Smooth muscle cell (in vitro differentiated cells): ENCODE data around the gene PRRT1B. TPM values are rescaled to one million over a fixed set of nuclear protein-coding genes. Genes with fewer than 3 reads are reported as not detected.
"Not testable (repeated sequence)": the region's sequence is repeated elsewhere in the genome, so short reads cannot be mapped to it uniquely, and the experiment has no call there.

Experiments
- DNase-seq: peaks from one replicate; lab custom pipeline; 2025; ENCODE audit not compliant: unreplicated experiment; lab: John Stamatoyannopoulos, UW
- H2AFZ ChIP-seq: fragments of 200-600 bp; sonication (generic); 2 replicates; pipeline ENCODE4 v1.6.0; 2016; ENCODE audit warnings: antibody characterized with exemption, low read depth, mild to moderate bottlenecking
- H3F3A ChIP-seq: fragments of 200-600 bp; sonication (generic); 2 replicates; pipeline ENCODE4 v1.6.0; 2017; ENCODE audit warnings: antibody characterized with exemption, low read depth
- H3K27ac ChIP-seq: fragments of 200-600 bp; sonication (generic); 2 replicates; pipeline ENCODE4 v1.5.1; 2016; ENCODE audit warnings: low read depth, mild to moderate bottlenecking
- H3K27me3 ChIP-seq: fragments of 200-600 bp; sonication (generic); 2 replicates; pipeline ENCODE4 v1.6.1; 2016; ENCODE audit warnings: low read depth, mild to moderate bottlenecking
- H3K36me3 ChIP-seq: fragments of 200-600 bp; sonication (generic); 2 replicates; pipeline ENCODE4 v1.5.1; 2016; ENCODE audit warnings: low read depth
- H3K4me1 ChIP-seq: fragments of 200-600 bp; sonication (generic); 2 replicates; pipeline ENCODE4 v1.5.1; 2016; ENCODE audit warnings: low read depth
- H3K4me2 ChIP-seq: fragments of 200-600 bp; sonication (generic); 2 replicates; pipeline ENCODE4 v1.6.0; 2016; ENCODE audit warnings: mild to moderate bottlenecking
- H3K4me3 ChIP-seq: fragments of 200-600 bp; sonication (generic); 2 replicates; pipeline ENCODE4 v1.5.1; 2016; ENCODE audit warnings: mild to moderate bottlenecking
- H3K79me2 ChIP-seq: fragments of 200-600 bp; sonication (generic); 2 replicates; pipeline ENCODE4 v1.6.0; 2016; ENCODE audit warnings: low read depth, mild to moderate bottlenecking
- H3K9ac ChIP-seq: fragments of 200-600 bp; sonication (generic); 2 replicates; pipeline ENCODE4 v1.6.0; 2016; ENCODE audit warnings: low read depth
- H3K9me3 ChIP-seq: fragments of 200-600 bp; sonication (generic); replicated peaks from 2 replicates; pipeline ENCODE4 v1.5.1; 2016; ENCODE audit warnings: low read depth
- H4K20me1 ChIP-seq: fragments of 200-600 bp; sonication (generic); 2 replicates; pipeline ENCODE4 v1.6.0; 2016; ENCODE audit warnings: low read depth
- CTCF ChIP-seq: fragments of 200-600 bp; sonication (generic); IDR thresholded peaks from 2 replicates; pipeline ENCODE4 v1.5.1; 2017; ENCODE audit warnings: borderline replicate concordance, mild to moderate bottlenecking, antibody characterized with exemption; ENCODE audit not compliant: insufficient read depth, poor library complexity, severe bottlenecking
- WGBS: methylation state at CpG from one replicate; pipeline ENCODE4 v1.1.7; 2016; ENCODE audit warnings: low lambda C conversion rate; 5-methylcytosine and 5-hydroxymethylcytosine counted together
- polyA plus RNA-seq: library from polyadenylated mRNA; unstranded; fragments of >200 nt; fragmentation: Nextera tagmentation; extraction: Ambion mirVana; gene quantifications from 2 replicates; pipeline ENCODE4 v1.2.1, GENCODE V29; 2016
- total RNA-seq: library from RNA; depleted of rRNA; stranded (reverse); fragments of >200 nt; gene quantifications from 2 replicates; pipeline ENCODE4 v1.2.3, GENCODE V29; 2014

PRRT1B gene
- total and polyA plus RNA-seq, 2 experiments from 2014 or later = not detected

- no peak overlapping the region for H2AFZ ChIP-seq
- no peak overlapping the region for H3K9ac ChIP-seq
- H3K4me2 ChIP-seq = no peak overlapping the region
- no peak overlapping the region for H3K27ac ChIP-seq
- H3K79me2 ChIP-seq = no peaks in the 10 kb centered on the region
- no peak for DNase-seq
- TF ChIP-seq CTCF = no peak
- peaks cover 8% of the 10 kb centered on the region for H3K36me3 ChIP-seq
- H3F3A ChIP-seq = no peaks in the 10 kb centered on the region
- H3K4me3 ChIP-seq = no peak overlapping the region
- WGBS = 90% methylated on average over 7 of the region's 7 CpGs
- H3K27me3 ChIP-seq = no peaks in the 10 kb centered on the region
- H4K20me1 ChIP-seq = no peaks in the 10 kb centered on the region
- H3K4me1 ChIP-seq = no peaks in the 10 kb centered on the region
- no peaks in the 10 kb centered on the region for H3K9me3 ChIP-seq
Observed at GRCh38 chr9:131511416-131511815, 33.9 kb upstream of the PRRT1B start.

GRCh38 chr9:131511880-131512279, 33.4 kb upstream of the PRRT1B start:
- Histone ChIP-seq H3K9ac (no peak overlapping the region), H2AFZ (no peak overlapping the region), H3K27me3 (no peaks in the 10 kb centered on the region), H3K36me3 (peaks cover 8% of the 10 kb centered on the region), H3K4me1 (no peaks in the 10 kb centered on the region), H3K79me2 (no peaks in the 10 kb centered on the region), H3K27ac (no peak overlapping the region), H3K4me2 (no peak overlapping the region), H3K9me3 (no peaks in the 10 kb centered on the region), H3K4me3 (no peak overlapping the region), H3F3A (no peaks in the 10 kb centered on the region), H4K20me1 (no peaks in the 10 kb centered on the region)
- DNase-seq = no peak
- TF ChIP-seq CTCF = no peak
- 98% methylated on average over 6 of the region's 6 CpGs for WGBS

GRCh38 chr9:131513177-131513576, 32.1 kb upstream of the PRRT1B start:
- Histone ChIP-seq H4K20me1 (no peaks in the 10 kb centered on the region), H3K9me3 (no peaks in the 10 kb centered on the region), H3K4me1 (no peaks in the 10 kb centered on the region), H3K4me3 (no peak overlapping the region), H3K27me3 (no peaks in the 10 kb centered on the region), H3K36me3 (peaks cover 8% of the 10 kb centered on the region), H3F3A (no peaks in the 10 kb centered on the region), H3K4me2 (no peak overlapping the region), H2AFZ (no peak overlapping the region), H3K79me2 (no peaks in the 10 kb centered on the region), H3K27ac (no peak overlapping the region), H3K9ac (no peak overlapping the region)
- DNase-seq = no peak
- WGBS = 96% methylated on average over 15 of the region's 15 CpGs
- no peak for TF ChIP-seq CTCF

- H3K27ac ChIP-seq, H3K4me3 ChIP-seq, H3K4me2 ChIP-seq, H4K20me1 ChIP-seq, H3K36me3 ChIP-seq, H3K27me3 ChIP-seq, H3K4me1 ChIP-seq, H3K9me3 ChIP-seq, H3F3A ChIP-seq, DNase-seq, H2AFZ ChIP-seq, H3K9ac ChIP-seq, H3K79me2 ChIP-seq: not testable (repeated sequence)
- WGBS = 95% methylated on average over 12 of the region's 12 CpGs
Observed at GRCh38 chr9:131515559-131516031, 29.7 kb upstream of the PRRT1B start.
